ENCODE data around the gene PLSCR2.
"Not testable (repeated sequence)": the region's sequence is repeated elsewhere in the genome, so short reads cannot be mapped to it uniquely, and the experiment has no call there.

DNA sequence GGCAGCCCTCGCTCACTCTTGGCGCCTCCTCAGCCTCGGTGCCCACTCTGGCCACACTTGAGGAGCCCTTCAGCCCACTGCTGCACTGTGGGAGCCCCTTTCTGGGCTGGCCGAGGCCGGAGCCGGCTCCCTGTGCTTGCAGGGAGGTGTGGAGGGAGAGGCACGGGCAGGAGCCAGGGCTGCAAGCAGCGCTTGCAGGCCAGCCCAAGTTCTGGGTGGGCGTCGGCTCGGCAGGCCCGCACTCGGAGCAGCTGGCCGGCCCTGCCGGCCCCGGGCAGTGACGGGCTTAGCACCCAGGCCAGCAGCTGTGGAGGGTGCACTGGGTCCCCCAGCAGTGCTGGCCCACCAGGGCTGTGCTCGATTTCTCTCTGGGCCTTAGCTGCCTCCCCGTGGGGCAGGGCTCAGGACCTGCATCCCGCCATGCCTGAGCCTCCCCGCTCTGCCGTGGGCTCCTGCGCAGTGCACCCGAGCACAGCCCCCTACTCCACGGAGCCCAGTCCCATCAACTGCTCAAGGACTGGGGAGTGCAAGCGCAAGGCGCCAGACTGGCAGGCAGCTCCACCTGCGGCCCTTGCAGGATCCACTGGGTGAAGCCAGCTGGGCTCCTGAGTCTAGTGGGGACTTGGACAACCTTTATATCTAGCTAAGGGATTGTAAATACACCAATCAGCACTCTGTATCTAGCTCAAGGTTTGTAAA is 27.9 kb upstream of the PLSCR2 start:
- not testable (repeated sequence) for TF ChIP-seq RXRA (IDR thresholded peaks at IDR 0.05; ENCODE audit: insufficient read depth, low read depth, low read length); EP300 (IDR thresholded peaks at IDR 0.05; ENCODE audit: borderline replicate concordance in 1 of 2, low read depth in 2 of 2, low read length in 2 of 2); TAF7 (optimal IDR thresholded peaks at IDR 0.05; ENCODE audit: borderline replicate concordance, low read depth, low read length); CHD2 (IDR thresholded peaks at IDR 0.05; ENCODE audit: low read length); JUN (IDR thresholded peaks at IDR 0.05; ENCODE audit: low read depth, low read length); RBBP5 (IDR thresholded peaks at IDR 0.05; ENCODE audit: borderline replicate concordance, low read depth, low read length); POLR2A (IDR thresholded peaks at IDR 0.05; ENCODE audit: control extremely low read depth in 1 of 2, low read depth in 2 of 2, low read length in 2 of 2); CEBPB (IDR thresholded peaks at IDR 0.05; ENCODE audit: low read depth, low read length); EZH2 (IDR thresholded peaks at IDR 0.05; ENCODE audit: low read depth, low read length, severe bottlenecking); YY1 (IDR thresholded peaks at IDR 0.05; ENCODE audit: low read depth, low read length)
- TF ChIP-seq, protein P1, sequence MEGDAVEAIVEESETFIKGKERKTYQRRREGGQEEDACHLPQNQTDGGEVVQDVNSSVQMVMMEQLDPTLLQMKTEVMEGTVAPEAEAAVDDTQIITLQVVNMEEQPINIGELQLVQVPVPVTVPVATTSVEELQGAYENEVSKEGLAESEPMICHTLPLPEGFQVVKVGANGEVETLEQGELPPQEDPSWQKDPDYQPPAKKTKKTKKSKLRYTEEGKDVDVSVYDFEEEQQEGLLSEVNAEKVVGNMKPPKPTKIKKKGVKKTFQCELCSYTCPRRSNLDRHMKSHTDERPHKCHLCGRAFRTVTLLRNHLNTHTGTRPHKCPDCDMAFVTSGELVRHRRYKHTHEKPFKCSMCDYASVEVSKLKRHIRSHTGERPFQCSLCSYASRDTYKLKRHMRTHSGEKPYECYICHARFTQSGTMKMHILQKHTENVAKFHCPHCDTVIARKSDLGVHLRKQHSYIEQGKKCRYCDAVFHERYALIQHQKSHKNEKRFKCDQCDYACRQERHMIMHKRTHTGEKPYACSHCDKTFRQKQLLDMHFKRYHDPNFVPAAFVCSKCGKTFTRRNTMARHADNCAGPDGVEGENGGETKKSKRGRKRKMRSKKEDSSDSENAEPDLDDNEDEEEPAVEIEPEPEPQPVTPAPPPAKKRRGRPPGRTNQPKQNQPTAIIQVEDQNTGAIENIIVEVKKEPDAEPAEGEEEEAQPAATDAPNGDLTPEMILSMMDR (IDR thresholded peaks at IDR 0.05; ENCODE audit: control extremely low read depth in 1 of 3, insufficient read depth in 1 of 3, low read depth in 1 of 3, low read length in 3 of 3), result not testable (repeated sequence)
- TF ChIP-seq, protein P2, sequence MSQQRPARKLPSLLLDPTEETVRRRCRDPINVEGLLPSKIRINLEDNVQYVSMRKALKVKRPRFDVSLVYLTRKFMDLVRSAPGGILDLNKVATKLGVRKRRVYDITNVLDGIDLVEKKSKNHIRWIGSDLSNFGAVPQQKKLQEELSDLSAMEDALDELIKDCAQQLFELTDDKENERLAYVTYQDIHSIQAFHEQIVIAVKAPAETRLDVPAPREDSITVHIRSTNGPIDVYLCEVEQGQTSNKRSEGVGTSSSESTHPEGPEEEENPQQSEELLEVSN (IDR thresholded peaks at IDR 0.05), result not testable (repeated sequence)
